Right lobe of liver (tissue), 6 donors: ENCODE measurements around the gene KIFC1. TPM values are rescaled to one million over a fixed set of nuclear protein-coding genes. Genes with fewer than 3 reads are reported as not detected.

Experiments
- ATAC-seq, 4 donors: fragments of 200-7000 bp; cut with Tn5 transposase; one replicate each; pipeline ENCODE4 v1.9.1; 2020; ENCODE audit warnings: mild to moderate bottlenecking in 4 of 4, moderate library complexity in 4 of 4
- DNase-seq, 3 donors: peaks; one replicate each; pipeline ENCODE4 v3.0.0-alpha.2; 2020
- H3K27ac ChIP-seq, 3 donors: fragments of 200-600 bp; one replicate each; pipeline ENCODE4 v1.8.0; 2022
- H3K27me3 ChIP-seq, 2 donors: fragments of 200-600 bp; one replicate each; pipeline ENCODE4 v1.8.0; 2022
- H3K36me3 ChIP-seq, 4 donors: fragments of 200-600 bp; sonication (generic) in 1 of 4; one replicate each; pipeline versions ENCODE4 v1.5.1 to v1.8.0; 2017 to 2022; ENCODE audit warnings: control low read depth in 1 of 4
- H3K4me1 ChIP-seq, 4 donors: fragments of 200-600 bp; sonication (generic) in 1 of 4; one replicate each; pipeline versions ENCODE4 v1.5.1 to v1.8.0; 2017 to 2022; ENCODE audit warnings: control low read depth in 1 of 4
- H3K4me3 ChIP-seq, 3 donors: fragments of 200-600 bp; one replicate each; pipeline ENCODE4 v1.8.0; 2022
- H3K9me3 ChIP-seq, 4 donors: fragments of 200-600 bp; sonication (generic) in 1 of 4; one replicate each; pipeline versions ENCODE4 v1.5.1 to v1.8.0; 2017 to 2022; ENCODE audit warnings: control low read depth in 1 of 4
- CTCF ChIP-seq, 4 donors: fragments of 200-600 bp in 3 of 4; fragments of 450-650 bp in 1 of 4; IDR thresholded peaks; one replicate each; pipeline versions ENCODE4 v1.5.1 to v1.8.0; 2016 to 2022; ENCODE audit warnings: antibody characterized with exemption in 4 of 4, mild to moderate bottlenecking in 2 of 4
- POLR2A ChIP-seq: fragments of 450-650 bp; IDR thresholded peaks from one replicate; pipeline ENCODE4 v1.6.1; 2017; ENCODE audit warnings: antibody characterized with exemption, mild to moderate bottlenecking
- WGBS: methylation state at CpG from one replicate; pipeline ENCODE4 v1.1.6; 2018; ENCODE audit warnings: low coverage, low lambda C conversion rate; ENCODE audit not compliant: insufficient coverage; ENCODE audit errors: missing lambda C conversion rate; 5-methylcytosine and 5-hydroxymethylcytosine counted together
- intact Hi-C, 2 donors: fragments of 100-400 bp; cut with DNase I; formaldehyde crosslinking; loops; one replicate each; pipeline versions ENCODE4 v1.11.2 to v1.14.1; 2022
- microRNA-seq, 2 donors: library from miRNA; unstranded; fragments of <30 nt; microRNA quantifications; one replicate each; pipeline ENCODE4, GENCODE V29; 2019 to 2020
- small RNA-seq, 2 experiments: library from RNA; depleted of rRNA; stranded (forward); fragments of <200 nt; gene quantifications; one replicate each; pipeline ENCODE3, GENCODE V24; 2016
- total RNA-seq, 6 experiments: library from RNA; depleted of rRNA in 2 of 6; stranded (reverse); fragments of >200 nt in 2 of 6; fragmentation: NEBNext Ultra II Directional in 3 of 6; extraction: Animal tissue kit (Norgen Biotek cat#: 25700) in 3 of 6; gene quantifications; one replicate each; pipeline versions ENCODE4 v1.1.0 to v1.2.4, GENCODE V29; 2016 to 2023
- donor health status: DM: no; HTN: yes; CAD: no.
- donor health status: DM: no; HTN: no; CAD: no.
- donor health status: DM: no; HTN: no; CAD: no.
- donor health status: DM: no; HTN: yes; CAD: no.
- donor health status: DM: no; HTN: yes; CAD: no.

The KIFC1 gene
- total RNA-seq, 6 experiments from 2014 or later = 0.29 to 4.4 (median 1.3) TPM; not detected in 1

- Histone ChIP-seq H3K4me1 (peaks cover 0 to 5% (median 0%) of the 10 kb centered on the region in 4 donors), H3K27me3 (no peaks in the 10 kb centered on the region), H3K9me3 (no peaks in the 10 kb centered on the region), H3K27ac (no peak overlapping the region), H3K4me3 (no peak overlapping the region), H3K36me3 (no peaks in the 10 kb centered on the region)
- DNase-seq = no peak
- TF ChIP-seq POLR2A (no peak), CTCF (IDR thresholded peaks at IDR 0.05) (no peak)
- intact Hi-C loops = no loop called here
- ATAC-seq = no peak
- 49% methylated on average over 3 of the region's 3 CpGs for WGBS
Measured at GRCh38 chr6:33458676-33459075, 67.1 kb downstream of the KIFC1 start.

GRCh38 chr6:33459226-33459625, 67.6 kb downstream of the KIFC1 start:
- Histone ChIP-seq H3K4me1 (peaks cover 0 to 5% (median 0%) of the 10 kb centered on the region in 4 donors), H3K27ac (no peak overlapping the region), H3K9me3 (no peaks in the 10 kb centered on the region), H3K27me3 (no peaks in the 10 kb centered on the region), H3K36me3 (no peaks in the 10 kb centered on the region), H3K4me3 (no peak overlapping the region)
- intact Hi-C loops = no loop called here
- no peak for DNase-seq
- WGBS = 92% methylated on average over 2 of the region's 2 CpGs
- TF ChIP-seq CTCF (IDR thresholded peaks at IDR 0.05) = no peak
- TF ChIP-seq POLR2A = no peak
- no peak for ATAC-seq

Small RNAs within 50 kb of the gene (microRNA-seq; reads per million reads assigned to microRNA genes)
- gene MIR5004 = 0 reads per million in 2 donors

Small RNAs within 50 kb of the gene (small RNA-seq; reads per million reads assigned to genes)
- gene RPL35AP4 (0 reads per million in 2 experiments), gene ZBTB9 (0 reads per million in 2 experiments)

Other genes starting within 250 kb of the KIFC1 start
- gene COL11A2, start 199.4 kb upstream of the KIFC1 start, total RNA-seq = 1 to 10 TPM in 1 of 6 experiments, under 1 TPM in 5; 0.06 to 1.4 (median 0.61) TPM
- 10 to 100 TPM; 10.1 to 28.2 (median 17.7) TPM for gene RXRB, start 191.2 kb upstream of the KIFC1 start, total RNA-seq
- gene SLC39A7, start 191.0 kb upstream of the KIFC1 start, total RNA-seq = 10 to 100 TPM; 33.5 to 61.4 (median 50.1) TPM
- 10 to 100 TPM; 14.3 to 39.8 (median 33.8) TPM for gene HSD17B8, start 187.2 kb upstream of the KIFC1 start, total RNA-seq
- gene RING1, start 183.3 kb upstream of the KIFC1 start, total RNA-seq = 10 to 100 TPM in 4 of 6 experiments, 1 to 10 TPM in 2; 7.5 to 21.3 (median 19.7) TPM
- gene VPS52, start 119.9 kb upstream of the KIFC1 start, total RNA-seq = 10 to 100 TPM; 16.4 to 35.1 (median 27.5) TPM
- 100 to 1,000 TPM; 504 to 932 (median 612) TPM for gene RPS18, start 119.7 kb upstream of the KIFC1 start, total RNA-seq
- gene B3GALT4, start 114.7 kb upstream of the KIFC1 start, total RNA-seq = 1 to 10 TPM in 4 of 6 experiments, under 1 TPM in 2; 0.79 to 1.7 (median 1.4) TPM
- 10 to 100 TPM; 13.1 to 35.2 (median 23.9) TPM for gene WDR46, start 102.6 kb upstream of the KIFC1 start, total RNA-seq
- 10 to 100 TPM; 23.8 to 35.2 (median 27.5) TPM for gene PFDN6, start 102.2 kb upstream of the KIFC1 start, total RNA-seq
- gene RGL2, start 92.9 kb upstream of the KIFC1 start, total RNA-seq = 10 to 100 TPM; 15.1 to 30.6 (median 23.3) TPM
- gene TAPBP, start 77.7 kb upstream of the KIFC1 start, total RNA-seq = 100 to 1,000 TPM in 5 of 6 experiments, 10 to 100 TPM in 1; 89.2 to 140 (median 124) TPM
- 1 to 10 TPM; 2.9 to 6.8 (median 4.9) TPM for gene ZBTB22, start 74.1 kb upstream of the KIFC1 start, total RNA-seq
- 10 to 100 TPM; 11.3 to 28.8 (median 19.5) TPM for gene DAXX, start 68.9 kb upstream of the KIFC1 start, total RNA-seq
- 10 to 100 TPM; 14.7 to 21.3 (median 18.3) TPM for gene PHF1, start 19.2 kb downstream of the KIFC1 start, total RNA-seq
- gene CUTA, start 26.3 kb downstream of the KIFC1 start, total RNA-seq = 100 to 1,000 TPM in 3 of 6 experiments, 10 to 100 TPM in 3; 81.4 to 114 (median 97.4) TPM
- gene SYNGAP1, start 28.2 kb downstream of the KIFC1 start, total RNA-seq = 1 to 10 TPM; 1.8 to 4.1 (median 2.8) TPM
- gene ZBTB9, start 62.8 kb downstream of the KIFC1 start, total RNA-seq = 1 to 10 TPM; 2.5 to 3.8 (median 2.9) TPM
- 10 to 100 TPM in 2 of 6 experiments, 1 to 10 TPM in 4; 4.4 to 11.4 (median 6.5) TPM for gene BAK1, start 188.5 kb downstream of the KIFC1 start, total RNA-seq
- 1 to 10 TPM in 4 of 6 experiments, under 1 TPM in 2; 0.79 to 3.5 (median 1.6) TPM for gene ITPR3, start 229.5 kb downstream of the KIFC1 start, total RNA-seq